IMR-90 (cell line): Measurements from ENCODE around the gene C9orf50. TPM values are rescaled to one million over a fixed set of nuclear protein-coding genes. Genes with fewer than 3 reads are reported as not detected.

Experiments
- ATAC-seq: fragments of 200-7000 bp; cut with Tn5 transposase; 2 replicates; pipeline ENCODE4 v1.9.1; 2020; ENCODE audit warnings: low read depth, mild to moderate bottlenecking, moderate library complexity
- BruUV-seq: library from RNA; stranded (reverse); fragments of 400-500 nt; replicated peaks from 2 replicates; lab custom pipeline; 2021; lab: Mats Ljungman, UMichigan
- CTCF ChIA-PET: fragments of 300-600 bp; formaldehyde crosslinking; extraction: SDS; loops from one replicate; lab custom pipeline; 2021; ENCODE audit warnings: antibody characterized with exemption; lab: Yijun Ruan, JAX
- POLR2A ChIA-PET: fragments of 300-600 bp; sonication (Branson Sonifier 250); formaldehyde crosslinking; loops from one replicate; lab custom pipeline; 2022; ENCODE audit warnings: antibody characterized with exemption; ENCODE audit not compliant: unreplicated experiment; lab: Charles Lee
- DNase-seq: peaks from one replicate; pipeline ENCODE4 v3.0.0; 2013
- H2AFZ ChIP-seq: replicated peaks from 2 replicates; pipeline ENCODE3; 2013; ENCODE audit warnings: low read length, mild to moderate bottlenecking; ENCODE audit not compliant: poor library complexity
- H2AK5ac ChIP-seq: 2 replicates; pipeline ENCODE4 v1.6.1; 2013; ENCODE audit warnings: low read depth, low read length, inconsistent platforms
- H2AK9ac ChIP-seq: replicated peaks from 2 replicates; pipeline ENCODE3; 2013; ENCODE audit warnings: mild to moderate bottlenecking, low read depth, low read length, moderate library complexity; ENCODE audit not compliant: poor library complexity
- H2BK120ac ChIP-seq: 2 replicates; pipeline ENCODE4 v1.6.1; 2013; ENCODE audit warnings: low read depth, low read length, inconsistent platforms
- H2BK15ac ChIP-seq: 3 replicates; pipeline ENCODE4 v1.6.1; 2013; ENCODE audit warnings: low read depth, low read length, inconsistent platforms
- H2BK20ac ChIP-seq: 2 replicates; pipeline ENCODE4 v1.6.1; 2013; ENCODE audit warnings: low read depth, mild to moderate bottlenecking, inconsistent platforms, low read length, moderate library complexity
- H2BK5ac ChIP-seq: 2 replicates; pipeline ENCODE4 v1.6.1; 2013; ENCODE audit warnings: mild to moderate bottlenecking, low read depth, low read length, inconsistent platforms; ENCODE audit not compliant: poor library complexity, severe bottlenecking
- H3K14ac ChIP-seq: replicated peaks from 2 replicates; pipeline ENCODE4 v1.6.1; 2013; ENCODE audit warnings: low read depth, low read length, inconsistent platforms
- H3K18ac ChIP-seq: 2 replicates; pipeline ENCODE4 v1.6.1; 2013; ENCODE audit warnings: low read depth, low read length, control low read depth
- H3K23ac ChIP-seq: 2 replicates; pipeline ENCODE4 v1.6.1; 2013; ENCODE audit warnings: low read depth, low read length, inconsistent platforms
- H3K27ac ChIP-seq: 2 replicates; pipeline ENCODE4 v1.5.1; 2013; ENCODE audit warnings: mild to moderate bottlenecking, control low read depth, low read length; ENCODE audit not compliant: insufficient read depth
- H3K27me3 ChIP-seq: 2 replicates; pipeline ENCODE4 v1.6.1; 2013; ENCODE audit warnings: low read length; ENCODE audit not compliant: control insufficient read depth, insufficient read depth
- H3K36me3 ChIP-seq: 2 replicates; pipeline ENCODE4 v1.6.1; 2013; ENCODE audit warnings: low read length, mixed read lengths; ENCODE audit not compliant: control insufficient read depth, insufficient read depth
- H3K4ac ChIP-seq: 2 replicates; pipeline ENCODE4 v1.6.1; 2013; ENCODE audit warnings: low read depth, low read length, inconsistent platforms
- H3K4me1 ChIP-seq: 2 replicates; pipeline ENCODE4 v1.6.1; 2013; ENCODE audit warnings: low read length, mixed read lengths; ENCODE audit not compliant: control insufficient read depth, insufficient read depth
- H3K4me2 ChIP-seq: 2 replicates; pipeline ENCODE4 v1.6.1; 2013; ENCODE audit warnings: low read depth, mild to moderate bottlenecking, control low read depth, low read length, moderate library complexity
- H3K4me3 ChIP-seq: 2 replicates; pipeline ENCODE4 v1.5.1; 2013; ENCODE audit warnings: low read depth, mild to moderate bottlenecking, control low read depth, low read length, moderate library complexity; ENCODE audit not compliant: insufficient read depth
- H3K56ac ChIP-seq: 2 replicates; pipeline ENCODE4 v1.6.1; 2013; ENCODE audit warnings: low read length, inconsistent platforms; ENCODE audit not compliant: insufficient read depth; ENCODE audit errors: extremely low read depth
- H3K79me1 ChIP-seq, 2 experiments: 2 replicates each; pipeline ENCODE4 v1.6.1; 2013; ENCODE audit warnings: low read length in 2 of 2, inconsistent platforms in 1 of 2, low read depth in 1 of 2
- H3K9ac ChIP-seq: 2 replicates; pipeline ENCODE4 v1.6.1; 2013; ENCODE audit warnings: low read depth, low read length, control low read depth
- H3K9me1 ChIP-seq: 2 replicates; pipeline ENCODE4 v1.6.1; 2013; ENCODE audit warnings: low read length, inconsistent platforms; ENCODE audit not compliant: insufficient read depth
- H3K9me3 ChIP-seq: 2 replicates; pipeline ENCODE4 v1.6.1; 2013; ENCODE audit warnings: low read length; ENCODE audit not compliant: control insufficient read depth, insufficient read depth
- H4K20me1 ChIP-seq: 2 replicates; pipeline ENCODE4 v1.6.1; 2013; ENCODE audit warnings: low read length, inconsistent platforms; ENCODE audit not compliant: insufficient read depth
- H4K5ac ChIP-seq: 2 replicates; pipeline ENCODE4 v1.6.1; 2013; ENCODE audit warnings: mild to moderate bottlenecking, low read depth, low read length, control low read depth
- H4K8ac ChIP-seq, 2 experiments: 2 replicates each; pipeline ENCODE4 v1.6.1; 2013; ENCODE audit warnings: low read depth in 2 of 2, low read length in 2 of 2, control low read depth in 1 of 2, inconsistent platforms in 1 of 2
- H4K91ac ChIP-seq: 2 replicates; pipeline ENCODE4 v1.6.1; 2013; ENCODE audit warnings: low read depth, low read length, inconsistent platforms; ENCODE audit not compliant: insufficient read depth
- CHD1 ChIP-seq: IDR thresholded peaks from 2 replicates; pipeline ENCODE4 v1.6.1; 2012; ENCODE audit warnings: low read depth, low read length, improper control_type of control experiment
- MAZ ChIP-seq: IDR thresholded peaks from 2 replicates; pipeline ENCODE4 v1.6.1; 2012; ENCODE audit warnings: low read depth, mild to moderate bottlenecking, low read length, improper control_type of control experiment, moderate library complexity, borderline replicate concordance
- WGBS, 2 experiments: methylation state at CpG; one replicate each; pipeline versions ENCODE4 v1.1.5 to v1.1.7; 2013; ENCODE audit warnings: missing lambda C conversion rate in 2 of 2; ENCODE audit not compliant: insufficient read length in 1 of 2; ENCODE audit errors: extremely low coverage in 2 of 2; 5-methylcytosine and 5-hydroxymethylcytosine counted together
- dilution Hi-C: fragments of 300-500 bp; cut with HindIII; formaldehyde crosslinking; loops from one replicate; pipeline ENCODE4 v1.14.3; 2018; ENCODE audit warnings: low sequenced_read_pairs; ENCODE audit not compliant: unreplicated experiment
- in situ Hi-C: fragments of 300-500 bp; cut with MboI; formaldehyde crosslinking; loops from 3 replicates; pipeline ENCODE4 v1.14.3; 2019; ENCODE audit warnings: low sequenced_read_pairs, inconsistent platforms, mixed read lengths
- intact Hi-C: fragments of 100-400 bp; cut with micrococcal nuclease; formaldehyde crosslinking; loops from 2 replicates; pipeline ENCODE4 v1.10.0; 2022
- polyA plus RNA-seq, 3 experiments: library from polyadenylated mRNA; depleted of rRNA; stranded (reverse); fragments of >200 nt; gene quantifications; 2 replicates each; pipeline ENCODE4 v1.2.3, GENCODE V29; 2012; ENCODE audit warnings: low replicate concordance in 1 of 3
- total RNA-seq: library from RNA; depleted of rRNA; stranded (reverse); fragments of >200 nt; gene quantifications from 2 replicates; pipeline ENCODE4 v1.2.3, GENCODE V29; 2012
- TF ChIP-seq, protein P1 (sequence below): conservative IDR thresholded peaks from 2 replicates; pipeline ENCODE4 v1.5.1; 2012; ENCODE audit warnings: mild to moderate bottlenecking, low read depth, low read length, improper control_type of control experiment

The C9orf50 gene
- total and polyA plus RNA-seq, 2 of the 4 experiments (the other 2 are of a cell fraction) = 0.09 TPM; not detected in 1

DNA sequence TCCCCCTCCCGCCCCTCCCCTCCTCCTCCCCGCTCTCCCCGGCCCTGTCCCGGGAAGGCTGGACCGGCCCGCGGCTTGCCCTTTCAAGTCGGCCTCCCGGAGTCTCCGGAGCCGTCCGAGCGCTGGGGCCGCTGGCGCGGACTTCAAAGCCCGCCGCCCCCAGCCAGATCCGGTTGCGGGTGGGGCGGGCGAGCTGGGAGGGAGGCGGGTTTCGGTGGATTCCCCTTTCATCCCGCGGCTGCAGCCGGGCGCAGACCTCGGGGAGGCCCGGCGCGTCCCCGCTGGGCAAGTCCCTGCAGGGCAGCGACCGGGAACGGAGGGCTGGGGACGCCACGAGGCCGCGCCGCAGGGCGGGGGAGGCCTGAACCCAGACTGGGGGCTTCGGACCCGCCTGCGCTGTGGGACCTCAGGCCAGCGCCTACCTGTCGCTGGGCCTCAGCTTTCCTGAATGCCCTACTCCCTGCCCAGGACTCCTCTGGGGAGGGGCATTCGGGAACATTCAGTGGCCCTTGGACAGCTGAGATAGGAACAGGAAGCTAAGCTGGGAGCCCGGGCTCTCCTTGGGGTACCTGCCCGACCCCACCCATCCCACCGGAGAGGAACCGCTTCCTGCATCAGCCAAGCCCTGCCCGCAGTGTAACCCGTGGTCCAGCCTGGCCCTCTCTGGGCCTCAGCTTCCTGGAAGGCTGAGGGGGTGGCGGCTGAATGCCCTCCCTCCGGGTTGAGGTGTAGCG, 23.4 kb downstream of the C9orf50 start:
- intact Hi-C loops = no loop called here

More for the DNA sequence above, 23.4 kb downstream of the C9orf50 start:
- WGBS, 2 experiments = 0% methylated on average over 9 of the region's 57 CpGs; no CpG with 5 or more reads in 1 of the 2 experiments
- H3K4me3 ChIP-seq = peak overlapping the region; percentile 42
- H3K18ac ChIP-seq = peak overlapping the region; percentile 86
- H3K56ac ChIP-seq = peak overlapping the region; percentile 46; the same call in 1 of the 2 replicates
- peak overlapping the region; percentile 80 for H3K9ac ChIP-seq
- TF ChIP-seq, protein P1, sequence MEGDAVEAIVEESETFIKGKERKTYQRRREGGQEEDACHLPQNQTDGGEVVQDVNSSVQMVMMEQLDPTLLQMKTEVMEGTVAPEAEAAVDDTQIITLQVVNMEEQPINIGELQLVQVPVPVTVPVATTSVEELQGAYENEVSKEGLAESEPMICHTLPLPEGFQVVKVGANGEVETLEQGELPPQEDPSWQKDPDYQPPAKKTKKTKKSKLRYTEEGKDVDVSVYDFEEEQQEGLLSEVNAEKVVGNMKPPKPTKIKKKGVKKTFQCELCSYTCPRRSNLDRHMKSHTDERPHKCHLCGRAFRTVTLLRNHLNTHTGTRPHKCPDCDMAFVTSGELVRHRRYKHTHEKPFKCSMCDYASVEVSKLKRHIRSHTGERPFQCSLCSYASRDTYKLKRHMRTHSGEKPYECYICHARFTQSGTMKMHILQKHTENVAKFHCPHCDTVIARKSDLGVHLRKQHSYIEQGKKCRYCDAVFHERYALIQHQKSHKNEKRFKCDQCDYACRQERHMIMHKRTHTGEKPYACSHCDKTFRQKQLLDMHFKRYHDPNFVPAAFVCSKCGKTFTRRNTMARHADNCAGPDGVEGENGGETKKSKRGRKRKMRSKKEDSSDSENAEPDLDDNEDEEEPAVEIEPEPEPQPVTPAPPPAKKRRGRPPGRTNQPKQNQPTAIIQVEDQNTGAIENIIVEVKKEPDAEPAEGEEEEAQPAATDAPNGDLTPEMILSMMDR = no peak
- TF ChIP-seq MAZ (peak; percentile 85), CHD1 (0 out of 2 replicates have a peak, but pooled peaks have one; percentile 64)
- peak overlapping the region; percentile 85 for H4K5ac ChIP-seq
- peak overlapping the region; percentile 9 for H2BK20ac ChIP-seq
- H4K8ac ChIP-seq = peak overlapping the region; percentile 94 to 95
- dilution Hi-C loops (no loop called here), in situ Hi-C loops (no loop called here)
- DNase-seq (peak; percentile 65), ATAC-seq (peak; percentile 68)
- peaks cover 19% of the 10 kb centered on the region for H3K4me1 ChIP-seq
- H3K79me1 ChIP-seq = peaks cover 5 to 11% of the 10 kb centered on the region in 2 experiments; a peak in 3 of 4 replicates
- CTCF ChIA-PET = interaction anchor here (0.5 to 1.1 kb wide), 2 partner anchors 43 to 423 kb away, joined by 3 to 4 read pairs; no protein-coding TSS in a partner anchor
- peak overlapping the region; percentile 98 for H3K14ac ChIP-seq
- POLR2A ChIA-PET = interaction anchor here (0.5 to 1.1 kb wide), 5 partner anchors 101 to 472 kb away, joined by 3 to 27 read pairs (median 3); no protein-coding TSS in a partner anchor
- H2BK15ac ChIP-seq = peak overlapping the region; percentile 84; the same call in 1 of the 3 replicates
- peak overlapping the region; percentile 88 for H3K4me2 ChIP-seq
- H4K91ac ChIP-seq = peak overlapping the region; percentile 97
- peak overlapping the region; percentile 93 for H3K23ac ChIP-seq
- no peaks in the 10 kb centered on the region for H3K36me3 ChIP-seq
- H3K27ac ChIP-seq = peak overlapping the region; percentile 67
- peak overlapping the region; percentile 98 for H2AK5ac ChIP-seq
- H3K27me3 ChIP-seq = no peaks in the 10 kb centered on the region
- H4K20me1 ChIP-seq = no peaks in the 10 kb centered on the region
- peak overlapping the region; percentile 97 for H2AK9ac ChIP-seq
- peaks cover 14% of the 10 kb centered on the region for H3K9me1 ChIP-seq
- peak overlapping the region; percentile 84 for H2BK120ac ChIP-seq
- BruUV-seq = no TSS peak
- H3K4ac ChIP-seq = peak overlapping the region; percentile 97
- H3K9me3 ChIP-seq = no peaks in the 10 kb centered on the region
- H2BK5ac ChIP-seq = peak overlapping the region; percentile 80
- H2AFZ ChIP-seq = peak overlapping the region; percentile 91
